GM18505 (cell line): ENCODE measurements around the gene MRPS34.

ENCODE experiments used
- ATAC-seq: cut with Tn5 transposase; IDR thresholded peaks from one replicate; pipeline ENCODE4 v1.9.1; 2021; ENCODE audit not compliant: unreplicated experiment
- POLR2A ChIP-seq: IDR thresholded peaks from 4 replicates; pipeline ENCODE4 v1.6.1; 2011; ENCODE audit warnings: borderline replicate concordance; ENCODE audit not compliant: insufficient read depth, insufficient read length; ENCODE audit errors: extremely low read depth

The MRPS34 gene

DNA sequence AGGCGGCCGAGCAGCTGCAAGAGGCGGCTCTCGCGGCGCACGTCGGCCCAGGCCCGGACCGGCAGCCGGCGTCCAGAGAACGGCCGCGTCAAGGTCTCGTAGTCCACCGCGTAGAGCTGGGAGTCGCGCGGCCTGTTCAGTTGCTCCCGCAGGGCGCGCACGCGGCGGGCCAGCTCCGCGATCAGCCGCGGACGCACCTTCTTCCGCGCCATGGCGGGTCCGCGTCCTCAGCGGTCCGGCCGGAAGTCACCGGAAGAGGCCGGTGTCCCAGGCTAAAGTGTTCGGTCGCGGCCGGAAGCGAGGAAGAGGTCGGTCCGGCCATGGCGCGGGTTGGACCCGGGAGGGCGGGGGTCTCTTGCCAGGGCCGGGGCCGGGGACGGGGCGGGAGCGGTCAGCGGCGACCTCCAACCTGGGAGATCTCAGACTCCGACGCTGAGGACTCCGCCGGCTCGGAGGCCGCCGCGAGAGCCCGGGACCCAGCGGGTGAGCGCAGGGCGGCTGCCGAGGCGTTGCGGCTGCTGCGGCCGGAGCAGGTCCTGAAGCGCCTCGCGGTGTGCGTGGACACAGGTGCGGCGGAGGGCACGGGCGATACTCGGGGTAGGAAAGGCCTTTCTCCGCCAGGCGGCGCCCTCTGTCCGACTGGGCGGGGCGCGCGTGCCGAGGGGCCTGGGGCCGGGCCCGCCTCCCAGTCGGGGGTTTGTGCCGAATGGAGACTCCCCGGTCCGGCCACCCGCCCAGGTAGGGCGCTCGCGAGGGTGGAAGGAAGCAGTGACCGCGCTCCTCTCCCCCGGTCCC is at the start of gene MRPS34:
MRPS34 (minus strand) TSS at position 227 of the 795 bp plus-strand sequence; CDS start at position 212, 15 bp downstream.
- TF ChIP-seq POLR2A = peak; percentile 88
- peak; percentile 40 for ATAC-seq

- TF ChIP-seq POLR2A = no peak
- no peak for ATAC-seq
These were observed 49.1 kb upstream of the MRPS34 start for GRCh38 chr16:1821861-1822611.

DNA sequence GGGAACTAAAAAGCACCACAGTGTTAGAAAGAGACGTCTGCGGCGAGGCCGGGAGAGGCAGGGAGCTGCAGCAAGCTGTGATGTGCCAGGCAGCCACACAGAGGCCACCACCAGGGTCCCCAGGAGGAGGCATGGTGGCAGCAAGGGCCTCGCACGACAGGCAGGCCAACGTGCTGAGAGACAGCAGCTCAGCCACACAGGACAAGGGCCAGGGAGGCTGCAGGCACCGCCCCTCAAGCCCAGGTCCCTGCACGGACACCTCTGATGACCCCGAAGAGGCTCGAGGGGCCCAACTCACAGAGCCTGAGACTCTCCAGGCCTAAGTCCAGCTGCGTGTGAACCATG is 48.0 kb upstream of the MRPS34 start:
- no peak for ATAC-seq
- TF ChIP-seq POLR2A = no peak

- TF ChIP-seq POLR2A = no peak
- ATAC-seq = no peak
These were observed 47.4 kb upstream of the MRPS34 start for GRCh38 chr16:1820096-1820945.

DNA sequence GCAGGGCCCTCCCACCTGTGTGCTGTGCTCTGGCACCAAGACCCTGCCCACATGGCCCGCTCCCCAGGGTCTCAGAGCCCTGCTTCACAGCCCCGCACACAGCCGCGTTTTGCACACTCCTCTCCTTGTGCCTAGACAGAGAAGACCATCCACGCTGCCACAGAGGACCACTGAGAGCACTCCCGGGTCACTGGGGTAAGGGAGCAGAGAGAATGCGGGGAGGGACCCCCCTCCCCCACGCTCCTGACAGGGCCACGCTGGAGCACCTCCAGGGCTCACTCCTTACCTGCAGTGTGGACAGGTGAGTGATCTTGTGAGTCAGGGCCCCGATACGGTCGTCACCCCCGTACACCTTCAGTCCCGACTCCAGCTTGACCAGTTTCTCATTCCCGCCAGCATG is 46.7 kb upstream of the MRPS34 start:
- ATAC-seq = no peak
- TF ChIP-seq POLR2A = no peak

DNA sequence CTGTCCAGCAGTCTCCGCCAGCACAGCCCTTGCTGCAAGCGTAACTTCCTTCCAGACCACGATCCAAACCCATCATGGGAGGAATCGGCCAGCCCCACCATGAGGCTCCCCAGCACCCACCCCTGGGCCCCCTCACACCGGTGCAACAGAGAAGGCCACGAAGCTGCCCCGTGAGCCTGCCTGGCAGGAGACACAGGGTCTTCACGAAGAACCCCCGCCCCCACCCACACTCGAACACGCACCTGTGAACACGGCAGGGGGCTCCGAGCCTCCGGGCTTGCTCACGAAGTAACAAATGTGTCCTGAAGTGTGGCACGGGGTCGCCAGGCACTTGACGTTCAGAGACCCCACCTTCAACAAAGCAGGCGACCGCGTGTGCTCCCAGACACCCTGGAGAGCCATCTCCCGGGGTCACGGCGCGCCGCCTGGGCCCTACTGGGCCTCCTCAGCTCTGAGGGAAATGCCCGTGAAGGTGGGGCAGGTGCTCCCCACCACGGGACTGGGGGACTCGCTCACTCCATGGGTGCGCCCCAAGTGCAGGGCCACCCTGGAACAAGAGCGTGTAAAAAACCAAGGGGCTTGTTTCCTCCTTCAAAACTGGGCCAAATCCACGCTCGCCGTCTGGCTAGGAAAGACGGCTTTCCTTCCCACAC is 46.1 kb upstream of the MRPS34 start:
- ATAC-seq = no peak
- no peak for TF ChIP-seq POLR2A

DNA sequence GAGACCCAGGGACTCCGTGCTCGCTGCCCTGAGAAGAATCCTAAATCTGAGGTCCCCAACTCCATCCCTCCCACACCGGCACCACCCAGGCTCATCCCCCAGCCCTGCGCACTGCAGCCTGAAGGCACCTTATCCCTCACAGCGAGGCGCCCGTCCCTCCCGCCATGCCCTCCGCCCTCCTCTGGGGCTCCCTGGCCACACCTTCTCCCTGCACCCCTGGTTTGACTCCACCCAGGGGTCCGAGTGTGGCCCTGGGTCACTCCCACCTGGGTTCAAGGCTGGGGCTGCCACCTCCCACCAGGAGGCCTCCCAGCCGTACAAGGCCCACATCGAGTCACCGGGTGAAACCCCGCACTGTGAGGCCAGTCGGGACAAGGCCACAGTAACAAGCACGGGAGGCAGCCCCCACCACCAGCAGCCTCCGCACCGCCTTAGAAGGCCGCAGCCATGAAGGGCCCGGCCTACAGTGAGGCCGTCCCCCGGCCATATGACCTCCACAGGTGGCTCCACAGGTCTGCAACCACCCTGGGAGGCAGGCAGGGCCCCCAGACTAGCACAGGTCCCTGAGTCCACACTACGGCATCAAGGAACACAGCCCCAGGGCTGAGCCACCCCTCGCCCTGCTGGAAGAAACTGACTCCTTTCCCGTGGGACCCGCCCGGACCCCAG is 45.4 kb upstream of the MRPS34 start:
- no peak for ATAC-seq
- TF ChIP-seq POLR2A = no peak

GRCh38 chr16:1817716-1818115 is 44.8 kb upstream of the MRPS34 start:
- ATAC-seq = no peak
- no peak for TF ChIP-seq POLR2A

GRCh38 chr16:1817276-1817589 is 44.3 kb upstream of the MRPS34 start:
- no peak for TF ChIP-seq POLR2A
- ATAC-seq = no peak

GRCh38 chr16:1816396-1817275 is 43.7 kb upstream of the MRPS34 start:
- no peak for TF ChIP-seq POLR2A

DNA sequence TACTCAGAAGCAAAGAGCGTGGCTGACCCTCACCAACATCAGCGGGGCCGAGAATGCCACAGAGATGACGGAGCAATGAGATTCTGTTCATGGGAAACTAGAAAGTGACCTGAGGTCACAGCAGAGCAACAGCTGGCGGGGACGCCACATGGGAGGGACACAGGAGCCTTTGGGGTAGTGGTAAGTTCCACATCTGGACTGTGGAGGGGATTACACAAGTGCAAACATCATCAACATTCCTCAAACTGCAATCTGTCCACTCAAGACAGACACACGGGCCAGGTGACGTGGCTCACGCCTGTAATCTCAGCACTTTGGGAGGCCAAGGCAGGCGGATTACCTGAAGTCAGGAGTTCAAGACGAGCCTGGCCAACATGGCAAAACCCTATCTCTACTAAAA is 42.5 kb upstream of the MRPS34 start:
- TF ChIP-seq POLR2A = no peak
- ATAC-seq = no peak

More at GRCh38 chr16:1816396-1817275, 43.7 kb upstream of the MRPS34 start:
- no peak for ATAC-seq
